Hepatocyte (in vitro differentiated cells): ENCODE results near the gene PTPRQ.

ENCODE experiments used
- CTCF ChIP-seq: fragments of 200-600 bp; sonication (generic); IDR thresholded peaks from 2 replicates; pipeline ENCODE4 v1.5.1; 2016; ENCODE audit warnings: antibody characterized with exemption, mild to moderate bottlenecking; ENCODE audit not compliant: poor library complexity
- EZH2phosphoT487 ChIP-seq: fragments of 200-600 bp; sonication (generic); IDR thresholded peaks from one replicate; pipeline ENCODE4 v1.6.1; 2018; ENCODE audit warnings: antibody characterized with exemption, mild to moderate bottlenecking, low read depth, moderate library complexity; ENCODE audit not compliant: unreplicated experiment, severe bottlenecking

GRCh38 chr12:80622271-80622670, 178.2 kb downstream of the PTPRQ start:
- TF ChIP-seq CTCF (no peak), EZH2phosphoT487 (no peak)
